GM23338 (cell line): ENCODE results near the gene COL1A1. TPM values are rescaled to one million over a fixed set of nuclear protein-coding genes. Genes with fewer than 3 reads are reported as not detected.

Experiments used
- ATAC-seq: fragments of 200-7000 bp; cut with Tn5 transposase; 3 replicates; pipeline ENCODE4 v1.9.1; 2020
- DNase-seq: peaks from one replicate; pipeline ENCODE4 v3.0.0-alpha.2; 2015; ENCODE audit warnings: low spot score
- H2AFZ ChIP-seq: fragments of 200-600 bp; sonication (generic); 2 replicates; pipeline ENCODE4 v1.8.0; 2016; ENCODE audit warnings: antibody characterized with exemption, mild to moderate bottlenecking, moderate library complexity
- H3F3A ChIP-seq: fragments of 200-600 bp; sonication (generic); replicated peaks from 2 replicates; pipeline ENCODE4 v1.8.0; 2017; ENCODE audit warnings: antibody characterized with exemption, mixed run types, low read depth
- H3K27ac ChIP-seq: fragments of 200-600 bp; sonication (generic); 2 replicates; pipeline ENCODE4 v1.6.1; 2016; ENCODE audit warnings: low read depth
- H3K27me3 ChIP-seq: fragments of 200-600 bp; sonication (generic); 2 replicates; pipeline ENCODE4 v1.8.0; 2016; ENCODE audit warnings: mild to moderate bottlenecking, mixed run types, moderate library complexity; ENCODE audit not compliant: insufficient read depth
- H3K36me3 ChIP-seq: fragments of 200-600 bp; sonication (generic); 2 replicates; pipeline ENCODE4 v1.8.0; 2016; ENCODE audit warnings: mild to moderate bottlenecking; ENCODE audit not compliant: insufficient read depth
- H3K4me1 ChIP-seq: fragments of 200-600 bp; sonication (generic); 2 replicates; pipeline ENCODE4 v1.8.0; 2016; ENCODE audit warnings: mild to moderate bottlenecking, moderate library complexity; ENCODE audit not compliant: insufficient read depth
- H3K4me2 ChIP-seq: fragments of 200-600 bp; sonication (generic); 2 replicates; pipeline ENCODE4 v1.7.1; 2017; ENCODE audit warnings: mixed run types
- H3K4me3 ChIP-seq: fragments of 200-600 bp; sonication (generic); 2 replicates; pipeline ENCODE4 v1.6.1; 2016; ENCODE audit warnings: mixed run types
- H3K79me2 ChIP-seq: fragments of 200-600 bp; sonication (generic); replicated peaks from 2 replicates; pipeline ENCODE4 v1.8.0; 2017; ENCODE audit warnings: mild to moderate bottlenecking; ENCODE audit not compliant: insufficient read depth
- H3K9me2 ChIP-seq: fragments of 200-600 bp; sonication (generic); 2 replicates; pipeline ENCODE4 v1.8.0; 2017; ENCODE audit not compliant: insufficient read depth
- H4K20me1 ChIP-seq: fragments of 200-600 bp; sonication (generic); replicated peaks from 2 replicates; pipeline ENCODE4 v1.8.0; 2017; ENCODE audit warnings: mild to moderate bottlenecking; ENCODE audit not compliant: insufficient read depth
- H3K27ac Mint-ChIP-seq: 2 replicates; pipeline ENCODE4 v1.8.0; 2020; ENCODE audit warnings: inconsistent platforms, mild to moderate bottlenecking, moderate library complexity, mixed read lengths
- H3K27me3 Mint-ChIP-seq: 3 replicates; pipeline ENCODE4 v1.8.0; 2022; ENCODE audit warnings: low read depth, mild to moderate bottlenecking, moderate library complexity, mixed read lengths, inconsistent platforms; ENCODE audit not compliant: insufficient read depth, poor library complexity
- H3K36me3 Mint-ChIP-seq: 3 replicates; pipeline ENCODE4 v1.8.0; 2021; ENCODE audit warnings: low read depth, mild to moderate bottlenecking, inconsistent platforms, moderate library complexity, mixed read lengths
- H3K4me1 Mint-ChIP-seq: 3 replicates; pipeline ENCODE4 v1.8.0; 2020; ENCODE audit warnings: mild to moderate bottlenecking, inconsistent platforms, mixed read lengths
- H3K4me3 Mint-ChIP-seq: 3 replicates; pipeline ENCODE4 v1.8.0; 2021; ENCODE audit warnings: moderate library complexity, mild to moderate bottlenecking, inconsistent platforms, mixed read lengths
- H3K9me3 Mint-ChIP-seq: 3 replicates; pipeline ENCODE4 v1.8.0; 2020; ENCODE audit warnings: moderate library complexity, mild to moderate bottlenecking, inconsistent platforms, mixed read lengths
- CREB1 ChIP-seq: fragments of 250-450 bp; sonication (Bioruptor Pico); IDR thresholded peaks from 2 replicates; pipeline ENCODE4 v1.5.0; 2020; ENCODE audit warnings: low read depth, mild to moderate bottlenecking, moderate library complexity
- EZH2 ChIP-seq: fragments of 200-600 bp; sonication (generic); IDR thresholded peaks from one replicate; pipeline ENCODE4 v1.8.0; 2017; ENCODE audit warnings: antibody characterized with exemption, mild to moderate bottlenecking, low read depth; ENCODE audit not compliant: unreplicated experiment
- EZH2phosphoT487 ChIP-seq: fragments of 200-600 bp; sonication (generic); IDR thresholded peaks from one replicate; pipeline ENCODE4 v1.8.1; 2018; ENCODE audit warnings: antibody characterized with exemption; ENCODE audit not compliant: unreplicated experiment
- NANOG ChIP-seq: IDR thresholded peaks from 2 replicates; pipeline ENCODE4 v1.6.1; 2016; ENCODE audit warnings: antibody characterized with exemption, borderline replicate concordance
- POLR2AphosphoS5 ChIP-seq: IDR thresholded peaks from 2 replicates; pipeline ENCODE4 v1.6.1; 2016; ENCODE audit warnings: antibody characterized with exemption, low read depth
- REST ChIP-seq: IDR thresholded peaks from one replicate; pipeline ENCODE4 v1.6.1; 2018; ENCODE audit warnings: antibody characterized with exemption; ENCODE audit not compliant: unreplicated experiment
- polyA plus RNA-seq: library from polyadenylated mRNA; unstranded; fragments of >200 nt; fragmentation: Nextera tagmentation; extraction: Ambion mirVana; gene quantifications from 2 replicates; pipeline ENCODE4 v1.2.1, GENCODE V29; 2016
- total RNA-seq: library from RNA; depleted of rRNA; stranded (reverse); fragments of >200 nt; shearing (Covaris generic); gene quantifications from 2 replicates; pipeline ENCODE4 v1.2.3, GENCODE V29; 2014
- TF ChIP-seq, protein P1 (sequence below), 2 experiments: fragments of 200-600 bp in 1 of 2; sonication (generic) in 1 of 2; conservative IDR thresholded peaks; 2 replicates each; pipeline versions ENCODE4 v1.5.1 to v1.6.1; 2016 to 2017; ENCODE audit warnings: antibody characterized with exemption in 2 of 2, low read depth in 2 of 2, mild to moderate bottlenecking in 2 of 2, moderate library complexity in 1 of 2

COL1A1 gene
- total and polyA plus RNA-seq, 2 experiments from 2014 or later, result 21.2 to 34.3 TPM

GRCh38 chr17:50163843-50164696, 37.4 kb downstream of the COL1A1 start:
- Histone ChIP-seq H3F3A (no peaks in the 10 kb centered on the region; the same call in 1 of the 2 replicates), H3K4me2 (no peak overlapping the region), H3K27me3 (peaks cover 18% of the 10 kb centered on the region; the same call in 1 of the 2 replicates), H4K20me1 (no peaks in the 10 kb centered on the region), H2AFZ (no peak overlapping the region), H3K9me2 (no peaks in the 10 kb centered on the region), H3K4me1 (peaks cover 13% of the 10 kb centered on the region), H3K27ac (no peak overlapping the region), H3K4me3 (no peak overlapping the region), H3K36me3 (no peaks in the 10 kb centered on the region), H3K79me2 (no peaks in the 10 kb centered on the region)
- no peaks in the 10 kb centered on the region for H3K36me3 Mint-ChIP-seq
- H3K9me3 Mint-ChIP-seq, result no peaks in the 10 kb centered on the region
- ATAC-seq, result no peak
- peaks cover 25% of the 10 kb centered on the region for H3K4me1 Mint-ChIP-seq
- H3K4me3 Mint-ChIP-seq, result no peak overlapping the region
- TF ChIP-seq EZH2 (no peak), EZH2phosphoT487 (no peak), CREB1 (CRISPR knock-in tag) (no peak), POLR2AphosphoS5 (no peak), NANOG (no peak), REST (no peak)
- TF ChIP-seq, protein P1, sequence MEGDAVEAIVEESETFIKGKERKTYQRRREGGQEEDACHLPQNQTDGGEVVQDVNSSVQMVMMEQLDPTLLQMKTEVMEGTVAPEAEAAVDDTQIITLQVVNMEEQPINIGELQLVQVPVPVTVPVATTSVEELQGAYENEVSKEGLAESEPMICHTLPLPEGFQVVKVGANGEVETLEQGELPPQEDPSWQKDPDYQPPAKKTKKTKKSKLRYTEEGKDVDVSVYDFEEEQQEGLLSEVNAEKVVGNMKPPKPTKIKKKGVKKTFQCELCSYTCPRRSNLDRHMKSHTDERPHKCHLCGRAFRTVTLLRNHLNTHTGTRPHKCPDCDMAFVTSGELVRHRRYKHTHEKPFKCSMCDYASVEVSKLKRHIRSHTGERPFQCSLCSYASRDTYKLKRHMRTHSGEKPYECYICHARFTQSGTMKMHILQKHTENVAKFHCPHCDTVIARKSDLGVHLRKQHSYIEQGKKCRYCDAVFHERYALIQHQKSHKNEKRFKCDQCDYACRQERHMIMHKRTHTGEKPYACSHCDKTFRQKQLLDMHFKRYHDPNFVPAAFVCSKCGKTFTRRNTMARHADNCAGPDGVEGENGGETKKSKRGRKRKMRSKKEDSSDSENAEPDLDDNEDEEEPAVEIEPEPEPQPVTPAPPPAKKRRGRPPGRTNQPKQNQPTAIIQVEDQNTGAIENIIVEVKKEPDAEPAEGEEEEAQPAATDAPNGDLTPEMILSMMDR (conservative IDR thresholded peaks at IDR 0.05; ENCODE audit: low read depth in 2 of 2), result no peak
- H3K27me3 Mint-ChIP-seq, result peaks cover 13% of the 10 kb centered on the region
- H3K27ac Mint-ChIP-seq, result no peak overlapping the region
- DNase-seq, result no peak
